SKM-1 (cell line): ENCODE results near the gene ZNF835.

Experiments
- DNase-seq: peaks from one replicate; lab custom pipeline; 2025; ENCODE audit not compliant: unreplicated experiment; lab: John Stamatoyannopoulos, UW

The ZNF835 gene

DNA sequence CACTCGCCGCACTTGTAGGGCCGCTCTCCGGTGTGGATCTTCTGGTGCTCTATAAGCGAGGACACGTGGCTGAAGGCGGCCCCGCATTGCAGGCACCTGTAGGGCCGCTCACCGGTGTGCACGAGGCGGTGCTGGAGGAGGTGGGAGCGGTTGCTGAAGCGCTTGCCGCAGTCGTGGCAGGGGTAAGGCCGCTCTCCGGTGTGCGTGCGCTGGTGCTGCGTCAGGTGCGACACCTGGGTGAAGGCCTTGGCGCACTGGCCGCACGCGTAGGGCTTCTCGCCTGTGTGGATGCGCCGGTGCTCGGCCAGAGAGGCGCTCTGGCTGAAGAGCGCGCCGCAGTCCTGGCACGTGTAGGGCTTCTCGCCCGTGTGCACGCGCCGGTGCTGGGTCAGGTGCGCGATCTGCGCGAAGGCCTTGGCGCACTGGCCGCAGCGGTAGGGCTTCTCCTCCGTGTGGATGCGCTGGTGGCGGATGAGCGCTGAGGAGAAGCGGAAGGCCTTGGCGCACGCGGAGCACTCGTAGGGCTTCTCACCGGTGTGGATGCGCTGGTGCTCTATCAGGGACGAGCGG is 7.5 kb downstream of the ZNF835 start:
- no peak for DNase-seq

DNA sequence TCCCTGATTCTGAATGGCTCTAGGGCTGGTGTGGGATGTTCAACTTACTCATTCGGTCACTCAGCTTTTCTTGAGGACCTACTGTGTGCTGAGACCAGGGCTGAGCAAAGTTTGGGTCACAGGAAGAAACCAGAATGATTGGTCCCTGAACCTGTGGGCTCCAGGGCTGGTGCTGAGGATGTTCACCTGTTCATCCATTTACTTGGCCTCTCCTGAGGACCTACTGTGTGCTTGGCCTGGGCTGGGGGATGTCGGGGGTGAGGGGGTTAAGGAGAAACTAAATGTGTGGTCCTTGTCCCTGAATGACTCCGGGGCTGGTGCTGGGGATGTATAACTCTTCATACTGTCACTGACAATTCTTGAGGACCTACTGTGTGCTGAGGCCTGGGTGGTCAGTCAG is 10.3 kb downstream of the ZNF835 start:
- DNase-seq, result no peak

- DNase-seq, result no peak
Observed at GRCh38 chr19:56660381-56661107, 11.0 kb downstream of the ZNF835 start.

DNA sequence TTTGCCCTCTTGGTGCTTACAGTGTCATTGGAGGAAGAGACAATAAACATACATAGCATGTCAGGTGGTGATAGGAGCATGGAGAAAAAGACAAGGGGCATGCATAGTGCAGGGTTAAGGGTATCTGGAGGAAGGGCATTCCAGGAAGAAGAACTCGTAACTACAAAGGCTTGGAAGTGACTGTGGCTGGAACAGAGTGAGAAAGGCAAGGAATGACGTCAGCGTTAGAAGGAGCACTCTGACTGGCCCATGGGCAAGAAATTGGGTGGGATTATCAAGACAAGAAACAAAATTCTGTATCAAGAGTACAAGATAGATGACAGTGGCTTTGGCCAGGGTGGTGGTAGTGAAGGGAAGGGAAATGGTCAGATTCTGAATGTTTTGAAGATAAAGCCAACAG is 17.4 kb downstream of the ZNF835 start:
- no peak for DNase-seq

- no peak for DNase-seq
Observed at GRCh38 chr19:56643460-56643955, 28.0 kb downstream of the ZNF835 start.

DNA sequence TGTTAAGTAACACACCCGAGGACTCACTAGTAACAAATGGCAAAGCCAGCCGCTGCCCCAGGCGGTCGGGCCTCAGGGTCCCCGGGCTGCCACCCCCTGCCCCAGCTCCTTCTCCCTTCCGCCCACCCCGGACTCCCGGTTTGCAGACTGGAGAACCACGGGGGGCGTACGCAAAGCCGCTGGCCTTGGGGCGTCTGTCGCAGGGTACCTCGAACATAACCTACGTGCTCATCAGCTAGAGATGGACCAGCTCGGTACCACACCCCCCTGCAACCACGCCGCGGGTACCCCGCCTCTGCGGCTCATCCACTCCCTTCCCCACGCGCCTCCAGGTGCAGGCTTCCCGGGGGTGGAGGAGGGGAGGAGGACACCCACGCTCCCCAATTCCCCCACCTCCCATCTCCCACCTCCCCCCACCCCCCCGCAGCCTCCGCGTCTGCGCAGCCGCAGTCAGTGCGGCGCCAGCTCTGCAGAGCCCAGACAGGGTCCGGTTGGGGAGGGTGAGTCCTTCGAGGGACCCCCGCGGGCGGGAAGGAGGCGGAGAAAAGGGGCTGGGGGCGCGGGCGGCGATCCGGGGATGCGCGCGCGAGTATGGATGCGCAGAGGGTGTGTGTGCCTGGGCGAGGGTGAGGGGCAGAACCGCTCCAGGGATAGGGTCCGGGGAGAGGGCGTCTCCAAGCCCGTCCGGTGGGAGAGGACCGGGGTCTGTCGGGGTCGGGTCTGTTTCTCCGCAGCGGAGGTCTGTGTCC is 28.7 kb downstream of the ZNF835 start, which contains the start of gene SMIM17:
SMIM17 (plus strand) TSS at position 449 of the 749 bp plus-strand sequence. CDS start 2,509 bp downstream, outside the sequence.
- DNase-seq, result no peak

DNA sequence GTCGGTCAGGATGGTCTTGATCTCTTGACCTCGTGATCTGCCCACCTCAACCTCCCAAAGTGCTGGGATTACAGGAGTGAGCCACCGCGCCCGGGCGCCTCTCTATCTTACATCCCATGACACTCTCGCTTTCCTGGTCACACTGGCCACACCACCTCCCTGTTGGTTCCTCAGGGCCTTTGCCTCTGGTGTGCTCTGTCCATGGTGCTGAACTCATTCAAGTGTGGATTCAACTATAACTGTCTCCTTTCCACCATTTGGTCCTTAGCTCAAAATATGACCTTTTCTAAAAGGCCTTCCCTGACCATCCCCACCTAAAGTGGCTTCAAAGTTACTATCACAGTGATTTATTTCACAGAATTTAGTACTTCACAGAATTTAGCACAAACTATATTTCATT is 32.3 kb downstream of the ZNF835 start:
- DNase-seq, result no peak

- no peak for DNase-seq
Observed at GRCh38 chr19:56637976-56638555, 33.5 kb downstream of the ZNF835 start.

GRCh38 chr19:56633021-56633420 is 38.5 kb downstream of the ZNF835 start:
- no peak for DNase-seq

- no peak for DNase-seq
Observed at GRCh38 chr19:56625708-56626107, 45.8 kb downstream of the ZNF835 start.

DNA sequence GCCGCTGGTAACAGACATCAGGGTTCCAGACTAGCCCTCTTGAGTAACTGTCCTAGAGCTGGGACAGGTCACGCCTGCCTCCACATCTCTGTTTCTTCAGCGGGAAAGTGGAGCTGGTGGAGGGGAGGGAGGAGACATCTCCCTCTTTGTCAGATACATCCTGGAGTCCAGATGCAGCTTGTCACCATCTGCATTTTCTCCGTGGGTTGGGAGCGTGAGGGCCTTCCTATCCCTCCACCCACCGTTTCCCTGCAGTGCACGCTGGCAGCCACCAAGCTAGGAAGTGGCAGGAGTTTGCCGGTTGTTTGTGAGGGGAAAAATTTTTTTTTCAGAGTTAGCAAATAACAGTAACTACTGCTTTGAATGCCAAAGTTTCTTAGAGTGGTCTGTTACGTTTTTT is 48.6 kb downstream of the ZNF835 start:
- DNase-seq, result no peak

DNA sequence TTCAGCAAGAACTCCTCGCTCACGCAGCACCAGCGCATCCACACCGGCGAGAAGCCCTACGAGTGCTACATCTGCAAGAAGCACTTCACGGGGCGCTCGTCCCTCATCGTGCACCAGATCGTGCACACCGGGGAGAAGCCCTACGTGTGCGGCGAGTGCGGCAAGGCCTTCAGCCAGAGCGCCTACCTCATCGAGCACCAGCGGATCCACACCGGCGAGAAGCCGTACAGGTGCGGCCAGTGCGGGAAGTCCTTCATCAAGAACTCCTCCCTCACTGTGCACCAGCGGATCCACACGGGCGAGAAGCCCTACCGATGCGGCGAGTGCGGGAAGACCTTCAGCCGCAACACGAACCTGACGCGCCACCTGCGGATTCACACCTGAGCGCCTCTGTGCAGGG is 49.2 kb downstream of the ZNF835 start:
- no peak for DNase-seq

- no peak for DNase-seq
Observed at GRCh38 chr19:56619121-56619520, 52.4 kb downstream of the ZNF835 start.

- no peak for DNase-seq
Observed at GRCh38 chr19:56617531-56617930, 54.0 kb downstream of the ZNF835 start.

- DNase-seq, result no peak
Observed at GRCh38 chr19:56613639-56614038, 57.9 kb downstream of the ZNF835 start.

GRCh38 chr19:56612737-56613136 is 58.8 kb downstream of the ZNF835 start:
- DNase-seq, result no peak
